Hindlimb muscle (tissue), 1 donor: ENCODE measurements around the gene CDC42EP2. TPM values are rescaled to one million over a fixed set of nuclear protein-coding genes. Genes with fewer than 3 reads are reported as not detected.
"Not testable (repeated sequence)": the region's sequence is repeated elsewhere in the genome, so short reads cannot be mapped to it uniquely, and the experiment has no call there.

Experiments
- DNase-seq: peaks from one replicate; pipeline ENCODE4 v3.0.0-alpha.2; 2013
- polyA plus RNA-seq: library from polyadenylated mRNA; unstranded; fragments of 120-200 nt; gene quantifications from one replicate; pipeline ENCODE4 v1.2.1, GENCODE V29; 2013; ENCODE audit not compliant: insufficient read length

Gene CDC42EP2
- polyA plus RNA-seq, 1 donor, result 38.8 TPM

DNA sequence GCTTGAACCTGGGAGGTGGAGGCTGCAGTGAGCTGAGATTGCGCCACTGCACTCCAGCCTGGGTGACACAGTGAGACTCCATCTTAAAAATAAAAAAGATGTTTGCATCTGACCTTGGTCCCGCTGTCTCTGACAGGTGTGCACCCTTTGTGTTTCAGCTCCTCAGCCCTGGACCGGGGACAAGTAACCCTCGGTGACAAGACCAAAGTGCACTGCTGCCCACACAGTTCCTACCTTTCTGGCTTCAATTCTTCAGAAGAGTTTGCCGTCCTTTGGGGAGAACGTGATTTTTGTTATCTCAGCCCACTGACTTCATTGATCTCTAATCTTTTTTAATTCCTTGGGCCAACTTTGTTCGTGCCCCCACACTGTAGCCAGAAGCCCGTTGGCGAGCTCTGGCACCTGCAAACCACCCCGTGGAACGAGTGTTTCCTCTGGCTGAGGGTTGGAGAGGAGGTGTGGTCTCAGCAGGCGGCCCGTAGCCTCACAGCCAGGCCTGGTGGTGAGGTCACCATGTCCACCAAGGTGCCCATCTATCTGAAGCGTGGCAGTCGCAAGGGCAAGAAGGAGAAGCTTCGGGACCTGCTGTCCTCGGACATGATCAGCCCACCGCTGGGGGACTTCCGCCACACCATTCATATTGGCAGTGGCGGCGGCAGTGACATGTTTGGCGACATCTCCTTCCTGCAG is 5.9 kb downstream of the CDC42EP2 start:
- DNase-seq, result no peak

GRCh38 chr11:65321076-65321475 is 6.4 kb downstream of the CDC42EP2 start:
- DNase-seq, result no peak

GRCh38 chr11:65321828-65322485 is 7.3 kb downstream of the CDC42EP2 start:
- DNase-seq, result no peak

DNA sequence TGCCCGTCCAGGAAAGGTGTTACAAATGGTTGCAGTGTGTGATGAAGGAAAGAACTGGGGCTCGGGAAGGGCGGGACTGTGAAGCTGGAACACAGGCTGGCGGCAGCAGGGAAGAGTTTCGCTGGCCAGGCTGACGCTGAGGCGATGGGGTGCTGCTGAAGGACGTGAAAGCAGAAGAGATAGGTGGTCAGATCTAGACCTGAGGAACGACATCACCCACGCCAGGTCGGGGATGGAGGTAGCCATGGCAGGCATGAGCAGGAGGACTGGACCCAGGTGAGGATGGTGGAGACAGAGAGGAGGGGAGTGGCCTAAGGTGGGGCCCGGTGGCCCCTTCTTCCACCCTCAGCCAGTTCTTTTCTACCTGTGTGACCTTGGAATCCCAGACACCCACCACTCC is 9.1 kb downstream of the CDC42EP2 start:
- DNase-seq, result no peak

- DNase-seq, result no peak
These were observed 10.8 kb downstream of the CDC42EP2 start for GRCh38 chr11:65325435-65325834.

DNA sequence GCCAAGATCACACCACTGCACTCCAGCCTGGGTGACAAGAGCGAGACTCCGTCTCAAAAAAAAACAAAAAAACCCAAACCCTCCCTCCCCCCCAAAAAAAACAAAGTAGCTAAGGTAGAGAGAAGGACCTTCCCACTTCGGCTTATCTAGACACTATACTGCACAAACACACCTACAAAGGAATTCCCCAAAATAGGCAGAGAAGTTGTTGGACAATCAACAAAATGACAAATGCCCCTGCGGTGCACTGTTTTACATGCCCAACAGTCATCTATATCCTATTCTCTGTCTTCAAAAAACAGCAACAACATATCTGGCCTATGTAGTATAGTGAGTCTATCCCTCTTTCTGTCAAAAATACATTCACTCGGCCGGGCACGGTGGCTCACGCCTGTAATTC is 12.4 kb downstream of the CDC42EP2 start:
- DNase-seq, result no peak

DNA sequence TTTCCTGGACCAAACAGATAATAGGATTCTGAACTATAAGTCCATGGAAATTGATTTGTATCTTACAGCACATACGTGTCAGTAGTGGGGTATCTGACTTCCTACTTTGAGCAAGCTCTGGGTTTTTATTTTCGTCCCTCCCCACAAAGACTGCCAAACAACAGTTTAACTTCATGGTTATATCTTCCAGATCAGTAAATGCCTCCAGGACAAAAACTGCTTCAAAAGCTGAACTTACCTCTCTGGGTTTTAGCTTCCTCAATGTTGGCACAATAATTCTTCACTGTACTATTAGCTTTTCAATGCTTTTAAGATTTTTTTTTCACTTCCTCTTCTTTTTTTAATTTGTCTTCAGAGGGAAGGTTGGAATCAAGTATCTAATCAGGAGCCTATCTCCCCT is 14.8 kb downstream of the CDC42EP2 start:
- no peak for DNase-seq

DNA sequence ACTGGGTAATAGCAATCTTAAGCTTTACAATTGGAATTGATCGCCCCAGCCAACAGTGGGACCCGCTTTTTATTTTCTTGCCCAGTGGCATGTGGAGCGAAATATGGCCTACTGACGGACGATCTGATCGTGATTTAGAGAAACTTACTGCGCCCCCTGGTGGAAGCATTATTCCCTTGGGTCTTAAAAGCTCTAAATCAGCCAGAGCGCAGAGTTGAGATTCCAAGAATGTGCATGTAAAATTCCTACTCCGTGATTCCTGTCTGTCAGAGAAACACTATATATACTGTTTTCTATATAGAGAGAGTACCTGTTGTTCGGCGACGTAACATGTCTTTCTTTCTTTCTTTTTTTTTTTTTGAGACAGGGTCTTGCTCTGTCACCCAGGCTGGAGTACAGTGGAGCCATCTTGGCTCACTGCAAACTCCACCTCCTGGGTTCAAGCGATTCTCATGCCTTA is 15.3 kb downstream of the CDC42EP2 start:
- DNase-seq, result peak; percentile 86

DNA sequence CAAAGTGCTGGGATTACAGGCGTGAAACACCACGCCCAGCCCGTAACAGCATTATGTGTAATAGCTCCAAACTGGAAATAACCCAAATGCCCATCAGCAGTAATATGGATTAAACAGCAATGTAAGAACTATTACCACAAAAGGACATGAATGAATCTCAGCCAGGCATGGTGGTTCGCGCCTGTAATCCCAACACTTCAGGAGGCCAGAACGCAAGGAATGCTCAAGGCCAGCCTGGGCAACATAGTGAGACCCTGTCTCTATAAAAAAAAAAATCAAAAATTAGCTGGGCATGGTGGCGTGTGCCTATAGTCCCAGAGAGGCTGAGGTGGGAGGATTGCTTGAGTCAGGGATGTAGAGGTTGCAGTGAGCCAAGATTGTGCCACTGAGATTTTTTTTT is 15.9 kb downstream of the CDC42EP2 start:
- no peak for DNase-seq

GRCh38 chr11:65332591-65332990 is 17.9 kb downstream of the CDC42EP2 start:
- not testable (repeated sequence) for DNase-seq

DNA sequence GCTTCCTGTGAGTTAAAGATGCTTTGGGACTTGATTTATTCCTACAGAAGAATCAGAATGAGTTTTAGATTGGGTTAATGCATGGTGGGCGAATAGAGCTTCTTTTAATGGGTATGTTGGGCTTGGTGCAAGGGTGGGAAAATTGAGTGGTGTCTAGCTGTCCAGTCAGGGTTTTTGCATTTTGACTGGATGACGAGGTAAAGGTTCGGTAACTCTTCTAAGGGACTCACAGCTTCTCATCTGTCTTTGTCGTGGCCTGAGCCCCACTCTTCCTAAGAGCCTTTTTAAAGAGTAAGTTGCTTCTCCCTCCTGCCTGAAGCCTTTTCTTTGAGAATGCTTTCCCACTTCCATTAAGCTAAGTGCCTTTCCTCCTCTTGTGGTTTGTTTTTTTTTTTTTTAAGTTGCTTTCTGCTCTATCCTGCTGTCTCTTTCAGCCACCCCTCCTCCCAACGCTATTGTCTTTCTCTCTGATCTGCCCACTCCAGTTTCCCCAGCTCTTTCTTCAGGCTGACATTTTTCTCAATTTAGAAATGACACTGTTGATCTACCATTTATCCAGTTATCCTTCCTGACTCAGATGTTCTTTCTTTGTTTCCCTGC is 20.1 kb downstream of the CDC42EP2 start:
- no peak for DNase-seq

GRCh38 chr11:65338676-65339075 is 24.0 kb downstream of the CDC42EP2 start:
- no peak for DNase-seq

DNA sequence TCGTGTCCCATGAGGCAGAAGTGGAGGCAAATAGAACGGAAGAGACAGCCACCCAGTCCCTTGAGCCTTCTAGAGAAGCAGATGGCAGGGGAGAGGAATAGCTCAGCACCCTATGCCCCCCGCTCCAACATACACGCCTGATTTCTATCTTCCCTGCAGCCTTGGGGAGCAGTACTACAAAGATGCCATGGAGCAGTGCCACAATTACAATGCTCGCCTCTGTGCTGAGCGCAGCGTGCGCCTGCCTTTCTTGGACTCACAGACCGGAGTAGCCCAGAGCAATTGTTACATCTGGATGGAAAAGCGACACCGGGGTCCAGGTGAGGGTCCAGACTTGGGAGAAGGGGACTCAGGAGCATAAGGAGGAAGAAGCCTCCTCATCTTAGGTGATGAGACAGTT is 25.6 kb downstream of the CDC42EP2 start:
- no peak for DNase-seq

- no peak for DNase-seq
These were observed 27.2 kb downstream of the CDC42EP2 start for GRCh38 chr11:65341856-65342255.

DNA sequence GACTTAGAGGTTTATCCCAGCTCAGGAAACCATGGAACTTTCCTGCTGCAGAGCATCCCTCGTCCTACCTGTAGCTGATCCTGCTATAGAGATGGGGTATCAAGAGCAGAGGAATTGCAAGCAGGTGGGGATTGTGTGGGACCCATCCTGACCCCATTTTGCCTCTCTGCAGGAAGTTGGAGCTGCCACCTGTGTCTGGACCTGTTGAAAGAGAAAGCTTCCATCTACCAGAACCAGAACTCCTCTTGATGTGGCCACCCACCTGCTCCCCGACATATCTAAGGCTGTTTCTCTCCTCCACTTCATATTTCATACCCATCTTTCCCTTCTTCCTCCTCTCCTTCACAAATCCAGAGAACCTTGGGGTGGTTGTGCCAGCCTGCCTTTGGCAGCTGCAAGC is 36.8 kb downstream of the CDC42EP2 start:
- DNase-seq, result no peak

DNA sequence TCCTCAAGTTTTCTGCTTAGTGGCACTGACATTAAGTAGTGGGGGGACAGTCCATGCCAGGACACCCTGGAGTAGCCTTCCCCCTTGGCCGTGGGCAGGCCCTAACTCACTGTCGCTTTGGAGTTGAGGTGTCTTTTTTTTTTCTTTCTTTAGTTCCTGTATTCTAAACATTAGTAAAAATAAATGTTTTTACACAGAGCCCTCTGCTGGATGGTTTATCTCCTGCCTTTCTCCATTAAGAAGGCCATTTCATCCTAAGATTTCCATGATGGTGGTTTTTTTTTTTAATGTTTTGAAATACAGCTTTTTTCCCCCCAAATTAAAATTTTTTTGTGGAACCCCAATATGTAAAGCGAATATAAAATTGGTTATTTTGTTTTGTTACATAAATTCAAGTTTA is 38.1 kb downstream of the CDC42EP2 start:
- no peak for DNase-seq

- DNase-seq, result no peak
These were observed 38.7 kb downstream of the CDC42EP2 start for GRCh38 chr11:65353376-65353775.

- DNase-seq, result no peak
These were observed 39.2 kb downstream of the CDC42EP2 start for GRCh38 chr11:65353900-65354264.

DNA sequence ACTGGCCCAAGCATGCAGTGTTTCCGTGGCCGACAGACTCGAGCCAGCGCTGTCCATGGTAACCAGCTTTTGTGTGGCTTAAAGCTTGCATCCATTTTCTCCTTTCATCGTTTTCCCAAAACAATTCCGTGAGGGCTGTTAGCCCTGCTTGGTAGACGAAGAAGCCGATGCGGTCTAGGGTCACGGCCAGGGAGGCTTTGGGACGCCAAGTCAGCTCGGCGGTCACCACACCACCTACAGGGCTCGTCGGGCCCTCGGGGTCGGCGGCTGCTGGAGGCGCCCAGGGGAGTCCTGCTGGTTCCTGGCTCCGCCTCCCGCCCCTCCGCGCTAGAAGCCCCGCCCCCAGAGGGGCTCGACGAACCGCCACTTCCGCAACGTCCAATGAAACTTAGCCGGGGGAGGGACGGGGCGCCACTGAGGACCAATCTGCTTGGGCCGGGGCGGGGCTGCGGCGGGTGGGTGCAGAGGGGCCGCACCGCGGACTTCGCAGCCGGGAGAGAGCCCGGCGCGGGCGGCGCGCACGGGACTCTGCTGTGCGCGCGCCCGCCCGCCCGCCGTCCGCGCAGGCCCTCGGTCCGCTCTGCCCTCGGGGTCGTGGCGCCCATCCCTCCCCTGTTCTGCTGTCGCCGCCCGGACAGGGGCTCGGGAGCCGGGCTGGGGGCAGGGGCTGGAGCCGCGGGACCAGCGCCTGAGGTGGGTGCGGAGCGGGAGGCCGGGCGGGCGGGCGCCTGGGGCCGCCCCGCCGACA is 39.8 kb downstream of the CDC42EP2 start, which contains the start of gene TIGD3:
Gene TIGD3, plus strand, starts transcription at position 487 of the 748 bp plus-strand sequence. CDS start 1,058 bp downstream, outside the sequence.
- peak; percentile 97 for DNase-seq

DNA sequence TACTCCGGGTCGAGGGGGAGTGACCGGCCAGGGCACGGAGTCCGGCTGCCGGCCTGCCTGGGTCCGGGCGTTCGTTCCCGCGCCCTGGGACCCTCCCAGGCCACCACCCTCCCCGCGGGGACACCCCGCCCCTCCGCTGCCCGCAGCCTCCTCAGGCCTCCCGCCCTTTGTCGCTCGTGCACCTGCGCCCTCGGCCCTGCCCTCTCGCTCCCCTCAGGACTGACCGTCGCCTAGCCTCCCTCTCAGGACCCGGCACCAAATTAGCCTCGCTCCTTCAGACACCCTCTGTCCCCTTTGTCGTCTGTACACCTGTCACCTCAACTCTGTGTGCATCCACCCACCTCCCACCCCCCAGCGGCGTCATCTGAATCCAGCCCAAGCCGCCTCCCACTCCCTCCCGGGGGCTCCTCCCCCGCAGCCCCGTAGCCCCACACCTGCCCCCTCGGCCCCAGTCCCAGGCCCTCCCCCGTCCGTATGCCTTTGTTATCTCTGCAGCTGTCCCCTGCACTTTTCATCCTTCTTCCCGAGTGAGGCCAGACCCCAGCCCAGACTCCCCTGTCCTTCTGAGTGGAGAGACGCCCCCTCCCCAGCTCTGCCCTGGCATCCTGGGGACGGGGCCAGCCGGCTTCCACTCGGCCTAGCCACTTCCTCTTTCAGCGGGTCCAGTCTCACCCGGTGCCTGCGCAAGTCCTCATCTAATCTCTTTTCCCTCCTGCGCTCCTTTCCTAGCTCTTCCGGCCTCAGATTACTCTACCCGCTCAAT is 40.5 kb downstream of the CDC42EP2 start:
- no peak for DNase-seq

DNA sequence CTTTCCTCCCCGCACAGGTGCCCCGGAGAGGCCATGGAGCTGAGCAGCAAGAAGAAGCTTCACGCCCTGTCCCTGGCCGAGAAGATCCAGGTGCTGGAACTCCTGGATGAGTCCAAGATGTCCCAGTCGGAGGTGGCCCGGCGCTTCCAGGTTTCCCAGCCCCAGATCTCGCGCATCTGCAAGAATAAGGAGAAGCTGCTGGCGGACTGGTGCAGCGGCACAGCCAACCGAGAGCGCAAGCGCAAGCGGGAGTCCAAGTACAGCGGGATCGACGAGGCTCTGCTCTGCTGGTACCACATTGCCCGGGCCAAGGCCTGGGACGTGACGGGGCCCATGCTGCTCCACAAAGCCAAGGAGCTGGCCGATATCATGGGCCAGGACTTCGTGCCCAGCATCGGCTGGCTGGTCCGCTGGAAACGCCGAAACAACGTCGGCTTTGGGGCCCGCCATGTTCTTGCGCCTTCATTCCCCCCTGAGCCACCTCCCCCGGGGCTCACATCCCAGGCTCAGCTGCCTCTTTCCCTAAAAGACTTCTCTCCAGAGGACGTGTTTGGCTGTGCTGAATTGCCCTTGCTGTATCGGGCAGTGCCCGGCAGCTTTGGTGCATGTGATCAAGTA is 41.2 kb downstream of the CDC42EP2 start:
- DNase-seq, result no peak
